GM12878 (cell line): ENCODE measurements around the gene RIC1.

Experiments used
- CTCF ChIP-seq, 3 experiments: IDR thresholded peaks in 2 of 3; conservative IDR thresholded peaks in 1 of 3; 2 replicates each; pipeline ENCODE4 v1.5.1; 2011; ENCODE audit warnings: low read depth in 3 of 3, low read length in 3 of 3, mild to moderate bottlenecking in 3 of 3, control low read depth in 2 of 3, moderate library complexity in 2 of 3, inconsistent platforms in 1 of 3, mixed read lengths in 1 of 3; ENCODE audit not compliant: control insufficient read depth in 2 of 3, insufficient read depth in 1 of 3; ENCODE audit errors: extremely low read depth in 1 of 3
- ETV6 ChIP-seq, 2 experiments: fragments of 450-650 bp in 1 of 2; IDR thresholded peaks in 1 of 2; conservative IDR thresholded peaks in 1 of 2; 2 replicates each; pipeline ENCODE4 v1.6.1; 2014; ENCODE audit warnings: antibody characterized with exemption in 1 of 2, borderline replicate concordance in 1 of 2, low read depth in 1 of 2, mild to moderate bottlenecking in 1 of 2, moderate library complexity in 1 of 2
- GABPA ChIP-seq: IDR thresholded peaks from 2 replicates; pipeline ENCODE4 v1.6.1; 2014; ENCODE audit warnings: antibody characterized with exemption, low read depth, mild to moderate bottlenecking, inconsistent platforms
- JUNB ChIP-seq: IDR thresholded peaks from 2 replicates; pipeline ENCODE4 v1.6.1; 2016; ENCODE audit warnings: antibody characterized with exemption, mild to moderate bottlenecking
- MXI1 ChIP-seq: fragments of 150-350 bp; IDR thresholded peaks from 2 replicates; pipeline ENCODE4 v1.6.1; 2011; ENCODE audit warnings: low read depth, mild to moderate bottlenecking, inconsistent platforms, low read length, improper control_type of control experiment
- MYB ChIP-seq: fragments of 150-350 bp; IDR thresholded peaks from 2 replicates; pipeline ENCODE4 v1.6.1; 2014; ENCODE audit warnings: mild to moderate bottlenecking, low read depth, low read length, borderline replicate concordance
- NBN ChIP-seq: fragments of 450-650 bp; IDR thresholded peaks from 2 replicates; pipeline ENCODE4 v1.6.1; 2016
- POLR2A ChIP-seq: IDR thresholded peaks from 2 replicates; pipeline ENCODE4 v1.6.1; 2011; ENCODE audit warnings: low read depth, mild to moderate bottlenecking, low read length
- RAD21 ChIP-seq: IDR thresholded peaks from 2 replicates; pipeline ENCODE4 v1.6.1; 2011; ENCODE audit warnings: mild to moderate bottlenecking, low read depth, low read length, moderate library complexity; ENCODE audit not compliant: insufficient read depth
- SMARCA5 ChIP-seq: fragments of 450-650 bp; IDR thresholded peaks from 2 replicates; pipeline ENCODE4 v1.6.1; 2017; ENCODE audit warnings: mild to moderate bottlenecking
- SUPT20H ChIP-seq: IDR thresholded peaks from 2 replicates; pipeline ENCODE4 v1.6.1; 2011; ENCODE audit warnings: low read depth, mild to moderate bottlenecking, low read length, moderate library complexity, borderline replicate concordance; ENCODE audit not compliant: control insufficient read depth
- YY1 ChIP-seq: IDR thresholded peaks from 2 replicates; pipeline ENCODE4 v1.6.1; 2011; ENCODE audit warnings: low read depth, mild to moderate bottlenecking, low read length

GRCh38 chr9:5690278-5690677 is 61.4 kb downstream of the RIC1 start:
- TF ChIP-seq CTCF (IDR thresholded peaks at IDR 0.05 in 2 of 3, conservative IDR thresholded peaks at IDR 0.05 in 1 of 3; ENCODE audit: control insufficient read depth in 2 of 3, extremely low read depth in 1 of 3, insufficient read depth in 1 of 3, low read depth in 3 of 3, low read length in 3 of 3) (no peak), SUPT20H (no peak), POLR2A (no peak), SMARCA5 (no peak), GABPA (no peak), NBN (no peak), MXI1 (no peak), MYB (no peak), YY1 (no peak), RAD21 (no peak), JUNB (no peak), ETV6 (conservative IDR thresholded peaks at IDR 0.05 in 1 of 2, IDR thresholded peaks at IDR 0.05 in 1 of 2; ENCODE audit: borderline replicate concordance in 1 of 2, low read depth in 1 of 2) (no peak)
